Stimulated activated CD4-positive, alpha-beta T cell treated with anti-CD3 and anti-CD28 coated beads, Interleukin-4, amount 100 ng/mL, for 1 hour (primary cell): Measurements from ENCODE around the gene WNT3.
A peak's percentile ranks its signal among the peaks of the same experiment; 100 is the strongest.

Source experiments
- DNase-seq: peaks from one replicate; pipeline ENCODE4 v3.0.0-alpha.2; 2020

The WNT3 gene

GRCh38 chr17:46833840-46834208 lies 15.3 kb upstream of the WNT3 start:
- no peak for DNase-seq

GRCh38 chr17:46832945-46833839 lies 14.7 kb upstream of the WNT3 start:
- DNase-seq: no peak

GRCh38 chr17:46832331-46832821 lies 13.9 kb upstream of the WNT3 start:
- no peak for DNase-seq

GRCh38 chr17:46831573-46832330 lies 13.3 kb upstream of the WNT3 start:
- DNase-seq: no peak

- DNase-seq: no peak
Observed at GRCh38 chr17:46827274-46827673, 8.8 kb upstream of the WNT3 start.

- no peak for DNase-seq
Observed at GRCh38 chr17:46826116-46826515, 7.6 kb upstream of the WNT3 start.

- no peak for DNase-seq
Observed at GRCh38 chr17:46823657-46824056, 5.2 kb upstream of the WNT3 start.

- DNase-seq: peak; percentile 41
Observed at GRCh38 chr17:46822388-46822921, 4.0 kb upstream of the WNT3 start.

GRCh38 chr17:46821482-46822387 lies 3.2 kb upstream of the WNT3 start:
- DNase-seq: no peak

GRCh38 chr17:46820592-46821450 lies 2.3 kb upstream of the WNT3 start:
- DNase-seq: no peak

GRCh38 chr17:46819906-46820351 lies 1.4 kb upstream of the WNT3 start:
- DNase-seq: no peak

GRCh38 chr17:46818929-46819859 lies 702 bp upstream of the WNT3 start:
- no peak for DNase-seq

- DNase-seq: no peak
Observed at GRCh38 chr17:46817901-46818209, 637 bp downstream of the WNT3 start.

GRCh38 chr17:46817151-46817900 lies 1.2 kb downstream of the WNT3 start:
- no peak for DNase-seq

GRCh38 chr17:46815474-46816353 lies 2.8 kb downstream of the WNT3 start:
- no peak for DNase-seq

- no peak for DNase-seq
Observed at GRCh38 chr17:46814446-46814845, 4.0 kb downstream of the WNT3 start.

- no peak for DNase-seq
Observed at GRCh38 chr17:46813920-46814319, 4.6 kb downstream of the WNT3 start.

- no peak for DNase-seq
Observed at GRCh38 chr17:46812624-46813318, 5.7 kb downstream of the WNT3 start.
